Right lobe of liver (tissue), 4 donors: ENCODE data around the gene GALNT17.

Experiments used
- POLR2A ChIP-seq: fragments of 450-650 bp; IDR thresholded peaks from one replicate; pipeline ENCODE4 v1.6.1; 2017; ENCODE audit warnings: antibody characterized with exemption, mild to moderate bottlenecking
- TF ChIP-seq, protein P1 (sequence below), 4 donors: fragments of 200-600 bp in 3 of 4; fragments of 450-650 bp in 1 of 4; IDR thresholded peaks; one replicate each; pipeline versions ENCODE4 v1.5.1 to v1.8.0; 2016 to 2022; ENCODE audit warnings: antibody characterized with exemption in 4 of 4, mild to moderate bottlenecking in 2 of 4
- donor health status: DM: no; HTN: no; CAD: no.
- donor health status: DM: no; HTN: no; CAD: no.
- donor health status: DM: no; HTN: yes; CAD: no.

DNA sequence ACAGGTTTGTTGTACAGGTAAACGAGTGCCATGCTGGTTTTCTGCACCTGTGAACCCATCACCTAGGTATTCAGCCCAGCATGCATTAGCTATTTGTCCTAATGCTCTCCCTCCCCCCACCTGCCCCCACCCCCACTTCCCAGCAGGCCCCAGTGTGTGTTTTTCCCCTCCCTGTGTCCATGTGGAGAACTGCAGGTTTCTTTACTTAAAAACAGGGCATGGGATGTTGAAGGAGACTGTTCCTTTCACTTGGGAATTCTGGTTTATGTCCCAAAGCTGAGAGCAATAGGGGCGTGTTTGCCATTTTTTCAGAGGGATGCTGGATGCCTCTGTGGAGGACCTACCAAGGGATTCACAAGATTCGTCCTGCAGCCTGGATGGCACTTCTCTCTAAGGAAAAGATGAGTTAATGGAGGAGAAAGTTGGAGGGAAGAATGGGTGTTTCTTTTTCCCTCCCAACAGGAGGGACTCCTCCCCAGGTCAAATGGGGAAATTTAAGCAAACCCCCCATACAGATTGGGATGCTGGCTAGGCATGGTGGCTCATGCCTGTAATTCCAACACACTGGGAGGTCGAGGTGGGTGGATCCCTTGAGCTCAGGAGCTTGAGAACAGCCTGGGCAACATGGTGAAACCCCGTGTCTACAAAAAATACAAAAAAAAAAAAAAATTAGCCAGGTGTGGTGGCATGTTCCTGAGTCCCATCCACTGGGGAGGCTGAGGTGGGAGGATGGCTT lies 136.0 kb downstream of the GALNT17 start:
- TF ChIP-seq, protein P1, sequence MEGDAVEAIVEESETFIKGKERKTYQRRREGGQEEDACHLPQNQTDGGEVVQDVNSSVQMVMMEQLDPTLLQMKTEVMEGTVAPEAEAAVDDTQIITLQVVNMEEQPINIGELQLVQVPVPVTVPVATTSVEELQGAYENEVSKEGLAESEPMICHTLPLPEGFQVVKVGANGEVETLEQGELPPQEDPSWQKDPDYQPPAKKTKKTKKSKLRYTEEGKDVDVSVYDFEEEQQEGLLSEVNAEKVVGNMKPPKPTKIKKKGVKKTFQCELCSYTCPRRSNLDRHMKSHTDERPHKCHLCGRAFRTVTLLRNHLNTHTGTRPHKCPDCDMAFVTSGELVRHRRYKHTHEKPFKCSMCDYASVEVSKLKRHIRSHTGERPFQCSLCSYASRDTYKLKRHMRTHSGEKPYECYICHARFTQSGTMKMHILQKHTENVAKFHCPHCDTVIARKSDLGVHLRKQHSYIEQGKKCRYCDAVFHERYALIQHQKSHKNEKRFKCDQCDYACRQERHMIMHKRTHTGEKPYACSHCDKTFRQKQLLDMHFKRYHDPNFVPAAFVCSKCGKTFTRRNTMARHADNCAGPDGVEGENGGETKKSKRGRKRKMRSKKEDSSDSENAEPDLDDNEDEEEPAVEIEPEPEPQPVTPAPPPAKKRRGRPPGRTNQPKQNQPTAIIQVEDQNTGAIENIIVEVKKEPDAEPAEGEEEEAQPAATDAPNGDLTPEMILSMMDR (IDR thresholded peaks at IDR 0.05), result no peak
- no peak for TF ChIP-seq POLR2A
